HEK293T (cell line): ENCODE measurements around the gene OTUD4.

Experiments used
- FOXM1 ChIP-seq: fragments of 450-650 bp; IDR thresholded peaks from 2 replicates; pipeline ENCODE4 v1.6.1; 2017; ENCODE audit warnings: mild to moderate bottlenecking, borderline replicate concordance
- NFRKB ChIP-seq: fragments of 450-650 bp; IDR thresholded peaks from 2 replicates; pipeline ENCODE4 v1.6.1; 2016; ENCODE audit warnings: mild to moderate bottlenecking, moderate library complexity
- SP1 ChIP-seq: fragments of 450-650 bp; IDR thresholded peaks from 2 replicates; pipeline ENCODE4 v1.6.1; 2017
- TARDBP ChIP-seq: fragments of 450-650 bp; IDR thresholded peaks from 2 replicates; pipeline ENCODE4 v1.6.1; 2016

- TF ChIP-seq TARDBP (no peak), SP1 (no peak), FOXM1 (no peak), NFRKB (no peak)
Observed at GRCh38 chr4:145182222-145182621, 1.8 kb upstream of the OTUD4 start.
